Measurements from ENCODE around the gene TSHZ2. TPM values are rescaled to one million over a fixed set of nuclear protein-coding genes. Genes with fewer than 3 reads are reported as not detected.

Gene TSHZ2
- total RNA-seq, 3 donors from 2014 or later, result 31.7 to 106 (median 59.6) TPM

DNA sequence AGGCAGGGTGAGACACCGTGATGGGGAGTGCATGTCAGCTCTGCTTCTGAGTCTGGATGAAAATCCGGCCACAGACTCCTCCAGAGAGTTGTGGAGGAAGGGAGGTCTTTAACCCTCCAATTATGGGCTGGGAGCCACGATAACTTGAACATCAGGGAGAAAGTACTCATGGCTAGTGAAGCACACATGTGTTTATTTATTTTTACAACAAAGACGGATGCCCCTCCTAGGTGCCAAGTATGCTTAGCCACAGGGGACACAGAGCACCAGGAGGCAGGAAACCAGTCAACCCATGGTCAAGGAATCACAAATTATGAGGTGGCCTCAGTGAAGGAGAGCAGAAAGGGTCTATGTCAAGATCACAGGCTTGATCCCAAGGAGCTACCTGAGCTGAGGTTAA, 567.4 kb downstream of the TSHZ2 start:
- Histone ChIP-seq H3K4me3 (no peak overlapping the region), H3K4me1 (no peaks in the 10 kb centered on the region), H3K9me3 (no peaks in the 10 kb centered on the region), H3K36me3 (no peaks in the 10 kb centered on the region), H3K27ac (no peak overlapping the region), H3K27me3 (no peaks in the 10 kb centered on the region)
- no peak for DNase-seq (ENCODE audit: low spot score in 2 of 2)
- intact Hi-C loops (cut with DNase I; ENCODE audit: low total_unique reads), result no loop called here
- TF ChIP-seq, protein P1, sequence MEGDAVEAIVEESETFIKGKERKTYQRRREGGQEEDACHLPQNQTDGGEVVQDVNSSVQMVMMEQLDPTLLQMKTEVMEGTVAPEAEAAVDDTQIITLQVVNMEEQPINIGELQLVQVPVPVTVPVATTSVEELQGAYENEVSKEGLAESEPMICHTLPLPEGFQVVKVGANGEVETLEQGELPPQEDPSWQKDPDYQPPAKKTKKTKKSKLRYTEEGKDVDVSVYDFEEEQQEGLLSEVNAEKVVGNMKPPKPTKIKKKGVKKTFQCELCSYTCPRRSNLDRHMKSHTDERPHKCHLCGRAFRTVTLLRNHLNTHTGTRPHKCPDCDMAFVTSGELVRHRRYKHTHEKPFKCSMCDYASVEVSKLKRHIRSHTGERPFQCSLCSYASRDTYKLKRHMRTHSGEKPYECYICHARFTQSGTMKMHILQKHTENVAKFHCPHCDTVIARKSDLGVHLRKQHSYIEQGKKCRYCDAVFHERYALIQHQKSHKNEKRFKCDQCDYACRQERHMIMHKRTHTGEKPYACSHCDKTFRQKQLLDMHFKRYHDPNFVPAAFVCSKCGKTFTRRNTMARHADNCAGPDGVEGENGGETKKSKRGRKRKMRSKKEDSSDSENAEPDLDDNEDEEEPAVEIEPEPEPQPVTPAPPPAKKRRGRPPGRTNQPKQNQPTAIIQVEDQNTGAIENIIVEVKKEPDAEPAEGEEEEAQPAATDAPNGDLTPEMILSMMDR (IDR thresholded peaks at IDR 0.05), result no peak
- no peak for TF ChIP-seq POLR2AphosphoS5 (IDR thresholded peaks at IDR 0.05)
- no peak for TF ChIP-seq POLR2A (IDR thresholded peaks at IDR 0.05)

Data from breast epithelium (tissue), 4 donors.